PFSK-1 (cell line): Measurements from ENCODE around the gene WDR36.

Experiments used
- POLR2AphosphoS5 ChIP-seq: IDR thresholded peaks from 2 replicates; pipeline ENCODE4 v1.6.1; 2012; ENCODE audit warnings: low read depth, mild to moderate bottlenecking, control low read depth, low read length, moderate library complexity
- SIN3A ChIP-seq: IDR thresholded peaks from 2 replicates; pipeline ENCODE4 v1.6.1; 2012; ENCODE audit warnings: mild to moderate bottlenecking, low read length, moderate library complexity, borderline replicate concordance; ENCODE audit not compliant: insufficient read depth
- TF ChIP-seq, protein P1 (sequence below), 2 experiments: IDR thresholded peaks; 2 replicates each; pipeline versions ENCODE4 v1.6.1 to v1.8.0; 2011 to 2012; ENCODE audit warnings: low read depth in 2 of 2, low read length in 2 of 2, control low read depth in 1 of 2, inconsistent platforms in 1 of 2, mild to moderate bottlenecking in 1 of 2, moderate library complexity in 1 of 2; ENCODE audit not compliant: insufficient read depth in 1 of 2

GRCh38 chr5:111061618-111062017 is 30.5 kb upstream of the WDR36 start:
- no peak for TF ChIP-seq POLR2AphosphoS5
- no peak for TF ChIP-seq SIN3A
- TF ChIP-seq, protein P1, sequence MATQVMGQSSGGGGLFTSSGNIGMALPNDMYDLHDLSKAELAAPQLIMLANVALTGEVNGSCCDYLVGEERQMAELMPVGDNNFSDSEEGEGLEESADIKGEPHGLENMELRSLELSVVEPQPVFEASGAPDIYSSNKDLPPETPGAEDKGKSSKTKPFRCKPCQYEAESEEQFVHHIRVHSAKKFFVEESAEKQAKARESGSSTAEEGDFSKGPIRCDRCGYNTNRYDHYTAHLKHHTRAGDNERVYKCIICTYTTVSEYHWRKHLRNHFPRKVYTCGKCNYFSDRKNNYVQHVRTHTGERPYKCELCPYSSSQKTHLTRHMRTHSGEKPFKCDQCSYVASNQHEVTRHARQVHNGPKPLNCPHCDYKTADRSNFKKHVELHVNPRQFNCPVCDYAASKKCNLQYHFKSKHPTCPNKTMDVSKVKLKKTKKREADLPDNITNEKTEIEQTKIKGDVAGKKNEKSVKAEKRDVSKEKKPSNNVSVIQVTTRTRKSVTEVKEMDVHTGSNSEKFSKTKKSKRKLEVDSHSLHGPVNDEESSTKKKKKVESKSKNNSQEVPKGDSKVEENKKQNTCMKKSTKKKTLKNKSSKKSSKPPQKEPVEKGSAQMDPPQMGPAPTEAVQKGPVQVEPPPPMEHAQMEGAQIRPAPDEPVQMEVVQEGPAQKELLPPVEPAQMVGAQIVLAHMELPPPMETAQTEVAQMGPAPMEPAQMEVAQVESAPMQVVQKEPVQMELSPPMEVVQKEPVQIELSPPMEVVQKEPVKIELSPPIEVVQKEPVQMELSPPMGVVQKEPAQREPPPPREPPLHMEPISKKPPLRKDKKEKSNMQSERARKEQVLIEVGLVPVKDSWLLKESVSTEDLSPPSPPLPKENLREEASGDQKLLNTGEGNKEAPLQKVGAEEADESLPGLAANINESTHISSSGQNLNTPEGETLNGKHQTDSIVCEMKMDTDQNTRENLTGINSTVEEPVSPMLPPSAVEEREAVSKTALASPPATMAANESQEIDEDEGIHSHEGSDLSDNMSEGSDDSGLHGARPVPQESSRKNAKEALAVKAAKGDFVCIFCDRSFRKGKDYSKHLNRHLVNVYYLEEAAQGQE (IDR thresholded peaks at IDR 0.05; ENCODE audit: insufficient read depth in 1 of 2, low read depth in 2 of 2, low read length in 2 of 2), result no peak
